WTC11 (cell line): ENCODE measurements around the gene VAMP2. TPM values are rescaled to one million over a fixed set of nuclear protein-coding genes. Genes with fewer than 3 reads are reported as not detected.
A peak's percentile ranks its signal among the peaks of the same experiment; 100 is the strongest.

ENCODE experiments used
- ATF1 ChIP-seq: sonication (generic); formaldehyde crosslinking; IDR thresholded peaks from 2 replicates; pipeline ENCODE4 v1.8.1; 2023; ENCODE audit warnings: mild to moderate bottlenecking, moderate library complexity, missing genetic modification reagents
- CBFB ChIP-seq: sonication (generic); formaldehyde crosslinking; IDR thresholded peaks from 2 replicates; pipeline ENCODE4 v1.8.1; 2022; ENCODE audit warnings: mild to moderate bottlenecking, low read depth, missing genetic modification reagents
- E2F5 ChIP-seq: sonication (generic); formaldehyde crosslinking; IDR thresholded peaks from 2 replicates; pipeline ENCODE4 v1.8.1; 2022; ENCODE audit warnings: mild to moderate bottlenecking, moderate library complexity, missing genetic modification reagents
- FOXJ3 ChIP-seq: sonication (generic); formaldehyde crosslinking; IDR thresholded peaks from 2 replicates; pipeline ENCODE4 v1.9.0; 2021; ENCODE audit warnings: missing genetic modification reagents, mild to moderate bottlenecking, borderline replicate concordance
- FOXP1 ChIP-seq: sonication (generic); formaldehyde crosslinking; IDR thresholded peaks from 2 replicates; pipeline ENCODE4 v1.8.0; 2022; ENCODE audit warnings: missing genetic modification reagents, mild to moderate bottlenecking, moderate library complexity, borderline replicate concordance
- HMGA2 ChIP-seq: fragments of 250-450 bp; sonication (Bioruptor Pico); IDR thresholded peaks from 2 replicates; pipeline ENCODE4 v1.4.0; 2021; ENCODE audit warnings: mild to moderate bottlenecking, moderate library complexity
- IRF2 ChIP-seq: sonication (generic); formaldehyde crosslinking; IDR thresholded peaks from 2 replicates; pipeline ENCODE4 v1.8.0; 2022; ENCODE audit warnings: low read depth, missing genetic modification reagents, borderline replicate concordance
- JUN ChIP-seq: sonication (generic); formaldehyde crosslinking; IDR thresholded peaks from 2 replicates; pipeline ENCODE4 v1.8.0; 2023; ENCODE audit warnings: mild to moderate bottlenecking, missing genetic modification reagents
- NR1H2 ChIP-seq: sonication (generic); formaldehyde crosslinking; IDR thresholded peaks from 2 replicates; pipeline ENCODE4 v1.9.0; 2021; ENCODE audit warnings: mild to moderate bottlenecking, moderate library complexity, missing genetic modification reagents
- PREB ChIP-seq: sonication (generic); formaldehyde crosslinking; IDR thresholded peaks from 2 replicates; pipeline ENCODE4 v1.8.1; 2022; ENCODE audit warnings: mild to moderate bottlenecking, missing genetic modification reagents, moderate library complexity, borderline replicate concordance
- RELA ChIP-seq: sonication (generic); formaldehyde crosslinking; IDR thresholded peaks from 2 replicates; pipeline ENCODE4 v1.8.1; 2022; ENCODE audit warnings: missing genetic modification reagents, mild to moderate bottlenecking, borderline replicate concordance
- SMAD3 ChIP-seq: sonication (generic); formaldehyde crosslinking; IDR thresholded peaks from 2 replicates; pipeline ENCODE4 v1.8.0; 2022; ENCODE audit warnings: missing genetic modification reagents, mild to moderate bottlenecking, borderline replicate concordance
- ZNF121 ChIP-seq: sonication (generic); formaldehyde crosslinking; IDR thresholded peaks from 2 replicates; pipeline ENCODE4 v1.8.0; 2023; ENCODE audit warnings: missing genetic modification reagents
- ZNF263 ChIP-seq: sonication (generic); formaldehyde crosslinking; IDR thresholded peaks from 2 replicates; pipeline ENCODE4 v1.8.1; 2022; ENCODE audit warnings: low read depth, mild to moderate bottlenecking, moderate library complexity, missing genetic modification reagents
- ZNF423 ChIP-seq: fragments of 250-450 bp; sonication (Bioruptor Pico); IDR thresholded peaks from 2 replicates; pipeline ENCODE4 v2.1.2; 2022; ENCODE audit warnings: mild to moderate bottlenecking, moderate library complexity
- ZNF425 ChIP-seq: fragments of 250-450 bp; sonication (Bioruptor Pico); conservative IDR thresholded peaks from 2 replicates; pipeline ENCODE4 v1.9.0; 2021; ENCODE audit warnings: mild to moderate bottlenecking
- ZNF671 ChIP-seq: fragments of 250-450 bp; sonication (Bioruptor Pico); IDR thresholded peaks from 2 replicates; pipeline ENCODE4 v1.8.0; 2021; ENCODE audit warnings: mild to moderate bottlenecking
- total RNA-seq: library from RNA; stranded (reverse); gene quantifications from 3 replicates; pipeline ENCODE4 v1.2.3, GENCODE V29; 2021
- TF ChIP-seq, protein P1 (sequence below): sonication (generic); formaldehyde crosslinking; IDR thresholded peaks from 2 replicates; pipeline ENCODE4 v1.8.1; 2023; ENCODE audit warnings: mild to moderate bottlenecking, missing genetic modification reagents
- TF ChIP-seq, protein P2 (sequence below): sonication (generic); formaldehyde crosslinking; IDR thresholded peaks from 2 replicates; pipeline ENCODE4 v1.8.1; 2023; ENCODE audit warnings: mild to moderate bottlenecking, missing genetic modification reagents, moderate library complexity
- TF ChIP-seq, protein P3 (sequence below): fragments of 250-450 bp; sonication (Bioruptor Pico); IDR thresholded peaks from 2 replicates; pipeline ENCODE4 v1.8.0; 2021; ENCODE audit warnings: mild to moderate bottlenecking
- TF ChIP-seq, protein P4 (sequence below): sonication (generic); formaldehyde crosslinking; IDR thresholded peaks from 2 replicates; pipeline ENCODE4 v1.8.0; 2023; ENCODE audit warnings: missing genetic modification reagents
- TF ChIP-seq, protein P5 (sequence below): sonication (generic); formaldehyde crosslinking; IDR thresholded peaks from 2 replicates; pipeline ENCODE4 v1.8.0; 2023; ENCODE audit warnings: missing genetic modification reagents, mild to moderate bottlenecking, borderline replicate concordance

The VAMP2 gene
- total RNA-seq, 1 experiment from 2014 or later = 27.4 TPM

GRCh38 chr17:8209907-8210760 is 47.4 kb upstream of the VAMP2 start, which contains the start of gene AURKB (continued):
- TF ChIP-seq, protein P1, sequence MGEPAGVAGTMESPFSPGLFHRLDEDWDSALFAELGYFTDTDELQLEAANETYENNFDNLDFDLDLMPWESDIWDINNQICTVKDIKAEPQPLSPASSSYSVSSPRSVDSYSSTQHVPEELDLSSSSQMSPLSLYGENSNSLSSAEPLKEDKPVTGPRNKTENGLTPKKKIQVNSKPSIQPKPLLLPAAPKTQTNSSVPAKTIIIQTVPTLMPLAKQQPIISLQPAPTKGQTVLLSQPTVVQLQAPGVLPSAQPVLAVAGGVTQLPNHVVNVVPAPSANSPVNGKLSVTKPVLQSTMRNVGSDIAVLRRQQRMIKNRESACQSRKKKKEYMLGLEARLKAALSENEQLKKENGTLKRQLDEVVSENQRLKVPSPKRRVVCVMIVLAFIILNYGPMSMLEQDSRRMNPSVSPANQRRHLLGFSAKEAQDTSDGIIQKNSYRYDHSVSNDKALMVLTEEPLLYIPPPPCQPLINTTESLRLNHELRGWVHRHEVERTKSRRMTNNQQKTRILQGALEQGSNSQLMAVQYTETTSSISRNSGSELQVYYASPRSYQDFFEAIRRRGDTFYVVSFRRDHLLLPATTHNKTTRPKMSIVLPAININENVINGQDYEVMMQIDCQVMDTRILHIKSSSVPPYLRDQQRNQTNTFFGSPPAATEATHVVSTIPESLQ = no peak
- TF ChIP-seq, protein P2, sequence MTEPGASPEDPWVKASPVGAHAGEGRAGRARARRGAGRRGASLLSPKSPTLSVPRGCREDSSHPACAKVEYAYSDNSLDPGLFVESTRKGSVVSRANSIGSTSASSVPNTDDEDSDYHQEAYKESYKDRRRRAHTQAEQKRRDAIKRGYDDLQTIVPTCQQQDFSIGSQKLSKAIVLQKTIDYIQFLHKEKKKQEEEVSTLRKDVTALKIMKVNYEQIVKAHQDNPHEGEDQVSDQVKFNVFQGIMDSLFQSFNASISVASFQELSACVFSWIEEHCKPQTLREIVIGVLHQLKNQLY (CRISPR knock-in tag) = no peak
- TF ChIP-seq CBFB = peak; percentile 93
- no peak for TF ChIP-seq IRF2 (CRISPR knock-in tag)
- TF ChIP-seq, protein P3, sequence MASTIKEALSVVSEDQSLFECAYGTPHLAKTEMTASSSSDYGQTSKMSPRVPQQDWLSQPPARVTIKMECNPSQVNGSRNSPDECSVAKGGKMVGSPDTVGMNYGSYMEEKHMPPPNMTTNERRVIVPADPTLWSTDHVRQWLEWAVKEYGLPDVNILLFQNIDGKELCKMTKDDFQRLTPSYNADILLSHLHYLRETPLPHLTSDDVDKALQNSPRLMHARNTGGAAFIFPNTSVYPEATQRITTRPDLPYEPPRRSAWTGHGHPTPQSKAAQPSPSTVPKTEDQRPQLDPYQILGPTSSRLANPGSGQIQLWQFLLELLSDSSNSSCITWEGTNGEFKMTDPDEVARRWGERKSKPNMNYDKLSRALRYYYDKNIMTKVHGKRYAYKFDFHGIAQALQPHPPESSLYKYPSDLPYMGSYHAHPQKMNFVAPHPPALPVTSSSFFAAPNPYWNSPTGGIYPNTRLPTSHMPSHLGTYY (CRISPR knock-in tag) = no peak
- no peak for TF ChIP-seq FOXJ3
- no peak for TF ChIP-seq ZNF425 (CRISPR knock-in tag)
- TF ChIP-seq JUN (CRISPR knock-in tag) = peak; percentile 84; the same call in 1 of the 2 replicates
- peak; percentile 84; the same call in 1 of the 2 replicates for TF ChIP-seq RELA (CRISPR knock-in tag)
- TF ChIP-seq SMAD3 (CRISPR knock-in tag) = peak; percentile 72; the same call in 1 of the 2 replicates
- no peak for TF ChIP-seq ZNF263 (CRISPR knock-in tag)
- TF ChIP-seq FOXP1 (CRISPR knock-in tag) = peak; percentile 95
- TF ChIP-seq, protein P4, sequence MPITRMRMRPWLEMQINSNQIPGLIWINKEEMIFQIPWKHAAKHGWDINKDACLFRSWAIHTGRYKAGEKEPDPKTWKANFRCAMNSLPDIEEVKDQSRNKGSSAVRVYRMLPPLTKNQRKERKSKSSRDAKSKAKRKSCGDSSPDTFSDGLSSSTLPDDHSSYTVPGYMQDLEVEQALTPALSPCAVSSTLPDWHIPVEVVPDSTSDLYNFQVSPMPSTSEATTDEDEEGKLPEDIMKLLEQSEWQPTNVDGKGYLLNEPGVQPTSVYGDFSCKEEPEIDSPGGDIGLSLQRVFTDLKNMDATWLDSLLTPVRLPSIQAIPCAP (CRISPR knock-in tag) = peak; percentile 72; the same call in 1 of the 2 replicates
- TF ChIP-seq ZNF671 (CRISPR knock-in tag) = no peak
- TF ChIP-seq ZNF423 (CRISPR knock-in tag) = no peak
- TF ChIP-seq PREB (CRISPR knock-in tag) = 0 out of 2 replicates have a peak, but pooled peaks have one; percentile 85
- TF ChIP-seq ZNF121 (CRISPR knock-in tag) = no peak
- no peak for TF ChIP-seq NR1H2
- TF ChIP-seq, protein P5, sequence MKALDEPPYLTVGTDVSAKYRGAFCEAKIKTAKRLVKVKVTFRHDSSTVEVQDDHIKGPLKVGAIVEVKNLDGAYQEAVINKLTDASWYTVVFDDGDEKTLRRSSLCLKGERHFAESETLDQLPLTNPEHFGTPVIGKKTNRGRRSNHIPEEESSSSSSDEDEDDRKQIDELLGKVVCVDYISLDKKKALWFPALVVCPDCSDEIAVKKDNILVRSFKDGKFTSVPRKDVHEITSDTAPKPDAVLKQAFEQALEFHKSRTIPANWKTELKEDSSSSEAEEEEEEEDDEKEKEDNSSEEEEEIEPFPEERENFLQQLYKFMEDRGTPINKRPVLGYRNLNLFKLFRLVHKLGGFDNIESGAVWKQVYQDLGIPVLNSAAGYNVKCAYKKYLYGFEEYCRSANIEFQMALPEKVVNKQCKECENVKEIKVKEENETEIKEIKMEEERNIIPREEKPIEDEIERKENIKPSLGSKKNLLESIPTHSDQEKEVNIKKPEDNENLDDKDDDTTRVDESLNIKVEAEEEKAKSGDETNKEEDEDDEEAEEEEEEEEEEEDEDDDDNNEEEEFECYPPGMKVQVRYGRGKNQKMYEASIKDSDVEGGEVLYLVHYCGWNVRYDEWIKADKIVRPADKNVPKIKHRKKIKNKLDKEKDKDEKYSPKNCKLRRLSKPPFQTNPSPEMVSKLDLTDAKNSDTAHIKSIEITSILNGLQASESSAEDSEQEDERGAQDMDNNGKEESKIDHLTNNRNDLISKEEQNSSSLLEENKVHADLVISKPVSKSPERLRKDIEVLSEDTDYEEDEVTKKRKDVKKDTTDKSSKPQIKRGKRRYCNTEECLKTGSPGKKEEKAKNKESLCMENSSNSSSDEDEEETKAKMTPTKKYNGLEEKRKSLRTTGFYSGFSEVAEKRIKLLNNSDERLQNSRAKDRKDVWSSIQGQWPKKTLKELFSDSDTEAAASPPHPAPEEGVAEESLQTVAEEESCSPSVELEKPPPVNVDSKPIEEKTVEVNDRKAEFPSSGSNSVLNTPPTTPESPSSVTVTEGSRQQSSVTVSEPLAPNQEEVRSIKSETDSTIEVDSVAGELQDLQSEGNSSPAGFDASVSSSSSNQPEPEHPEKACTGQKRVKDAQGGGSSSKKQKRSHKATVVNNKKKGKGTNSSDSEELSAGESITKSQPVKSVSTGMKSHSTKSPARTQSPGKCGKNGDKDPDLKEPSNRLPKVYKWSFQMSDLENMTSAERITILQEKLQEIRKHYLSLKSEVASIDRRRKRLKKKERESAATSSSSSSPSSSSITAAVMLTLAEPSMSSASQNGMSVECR (CRISPR knock-in tag) = peak; percentile 97
- no peak for TF ChIP-seq ATF1
- TF ChIP-seq HMGA2 (CRISPR knock-in tag) = no peak
- peak; percentile 97 for TF ChIP-seq E2F5 (CRISPR knock-in tag)
